HepG2 (cell line): Measurements from ENCODE around the gene SRBD1. TPM values are rescaled to one million over a fixed set of nuclear protein-coding genes. Genes with fewer than 3 reads are reported as not detected.

ENCODE experiments used
- IRF2 ChIP-seq: IDR thresholded peaks from 2 replicates; pipeline ENCODE4 v1.6.1; 2018; ENCODE audit warnings: missing genetic modification reagents, missing compliant biosample characterization
- SOX5 ChIP-seq: IDR thresholded peaks from 2 replicates; pipeline ENCODE4 v1.6.1; 2016; ENCODE audit warnings: borderline replicate concordance
- SP1 ChIP-seq, 2 experiments: fragments of 450-650 bp in 1 of 2; sonication (generic) in 1 of 2; formaldehyde crosslinking in 1 of 2; IDR thresholded peaks; 2 replicates each; pipeline versions ENCODE4 v1.4.0 to v1.6.1; 2016 to 2020; ENCODE audit warnings: missing genetic modification reagents in 1 of 2
- TEAD3 ChIP-seq: optimal IDR thresholded peaks from 2 replicates; pipeline ENCODE3; 2016; ENCODE audit warnings: borderline replicate concordance
- ZNF224 ChIP-seq: sonication (generic); formaldehyde crosslinking; IDR thresholded peaks from 2 replicates; pipeline ENCODE4 v1.5.0; 2020; ENCODE audit warnings: mild to moderate bottlenecking, missing genetic modification reagents
- ZNF232 ChIP-seq: sonication (generic); formaldehyde crosslinking; IDR thresholded peaks from 2 replicates; pipeline ENCODE4 v1.4.0; 2020; ENCODE audit warnings: missing genetic modification reagents, borderline replicate concordance
- ZNF292 ChIP-seq: sonication (generic); formaldehyde crosslinking; IDR thresholded peaks from 2 replicates; pipeline ENCODE4 v1.8.1; 2022; ENCODE audit warnings: mild to moderate bottlenecking, low read depth, missing genetic modification reagents, borderline replicate concordance
- ZNF317 ChIP-seq: sonication (generic); formaldehyde crosslinking; IDR thresholded peaks from 2 replicates; pipeline ENCODE4 v1.5.0; 2020; ENCODE audit warnings: mild to moderate bottlenecking, missing genetic modification reagents
- ZSCAN21 ChIP-seq: sonication (generic); formaldehyde crosslinking; IDR thresholded peaks from 2 replicates; pipeline ENCODE4 v1.8.0; 2022; ENCODE audit warnings: mild to moderate bottlenecking, missing genetic modification reagents, moderate library complexity, borderline replicate concordance
- polyA plus RNA-seq, 8 experiments: library from polyadenylated mRNA; depleted of rRNA in 3 of 8; stranded (reverse) in 7 of 8; unstranded in 1 of 8; fragments of >200 nt; fragmentation: Illumina TruSeq in 4 of 8; extraction: Trizol in 4 of 8; gene quantifications; 2 replicates each; pipeline versions ENCODE4 v1.2.1 to v1.2.3, GENCODE V29; 2011 to 2016; ENCODE audit warnings: low read depth in 4 of 8, missing spikeins in 1 of 8, mixed read lengths in 1 of 8; ENCODE audit not compliant: insufficient read depth in 1 of 8
- total RNA-seq, 5 experiments: library from RNA; depleted of rRNA; stranded (reverse); fragments of >200 nt; fragmentation: Illumina TruSeq; extraction: Trizol; gene quantifications; 2 replicates each; pipeline ENCODE4 v1.2.3, GENCODE V29; 2016; ENCODE audit warnings: low read depth in 1 of 5
- TF ChIP-seq, protein P1 (sequence below), 2 experiments: fragments of 450-650 bp in 1 of 2; sonication (generic) in 1 of 2; formaldehyde crosslinking in 1 of 2; IDR thresholded peaks; 2 replicates each; pipeline versions ENCODE4 v1.6.1 to v1.8.0; 2016 to 2022; ENCODE audit warnings: antibody characterized with exemption in 1 of 2, mild to moderate bottlenecking in 1 of 2, missing genetic modification reagents in 1 of 2
- TF ChIP-seq, protein P2 (sequence below): sonication (generic); formaldehyde crosslinking; conservative IDR thresholded peaks from 2 replicates; pipeline ENCODE4 v1.8.0; 2022; ENCODE audit warnings: low read depth, missing genetic modification reagents
- TF ChIP-seq, protein P3 (sequence below): sonication (generic); formaldehyde crosslinking; IDR thresholded peaks from 2 replicates; pipeline ENCODE4 v1.8.0; 2022; ENCODE audit warnings: missing genetic modification reagents, mild to moderate bottlenecking, inconsistent platforms, borderline replicate concordance
- TF ChIP-seq, protein P4 (sequence below): sonication (generic); formaldehyde crosslinking; IDR thresholded peaks from 2 replicates; pipeline ENCODE4 v1.5.1; 2020; ENCODE audit warnings: missing genetic modification reagents, mild to moderate bottlenecking, borderline replicate concordance

SRBD1 gene
- total and polyA plus RNA-seq, 2 of the 13 experiments (the other 11 are each of a cell fraction or from before 2014, with no cell fraction given): 3.2 to 23.9 TPM

DNA sequence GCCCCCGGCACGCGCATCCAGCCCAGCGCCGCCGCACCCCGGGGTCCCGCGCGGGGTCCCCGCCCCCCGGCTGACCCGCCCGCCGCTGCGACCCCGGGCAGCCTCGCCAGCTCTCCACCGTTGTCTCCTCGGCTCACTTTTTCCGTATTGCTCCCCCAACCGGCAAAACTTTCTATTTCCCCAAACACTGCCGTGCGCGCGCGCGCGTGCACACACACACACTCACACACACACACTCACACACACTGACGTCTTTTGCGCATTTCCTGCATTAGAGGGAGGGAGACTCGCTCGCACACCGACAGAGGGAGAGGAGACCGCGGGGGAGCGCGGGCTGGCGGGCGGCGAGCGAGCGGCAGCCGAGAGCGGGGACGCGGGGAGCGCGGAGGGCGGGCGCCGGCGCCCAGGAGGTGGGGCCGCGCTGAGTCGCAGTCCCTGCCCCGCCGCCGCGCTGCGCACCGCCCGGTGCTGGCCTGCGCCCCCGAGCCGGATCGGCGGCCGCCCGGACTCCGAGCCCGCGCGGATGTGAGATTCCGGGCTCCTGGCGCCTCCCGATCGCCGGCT, 39.9 kb upstream of the SRBD1 start (continued):
- TF ChIP-seq, protein P1, sequence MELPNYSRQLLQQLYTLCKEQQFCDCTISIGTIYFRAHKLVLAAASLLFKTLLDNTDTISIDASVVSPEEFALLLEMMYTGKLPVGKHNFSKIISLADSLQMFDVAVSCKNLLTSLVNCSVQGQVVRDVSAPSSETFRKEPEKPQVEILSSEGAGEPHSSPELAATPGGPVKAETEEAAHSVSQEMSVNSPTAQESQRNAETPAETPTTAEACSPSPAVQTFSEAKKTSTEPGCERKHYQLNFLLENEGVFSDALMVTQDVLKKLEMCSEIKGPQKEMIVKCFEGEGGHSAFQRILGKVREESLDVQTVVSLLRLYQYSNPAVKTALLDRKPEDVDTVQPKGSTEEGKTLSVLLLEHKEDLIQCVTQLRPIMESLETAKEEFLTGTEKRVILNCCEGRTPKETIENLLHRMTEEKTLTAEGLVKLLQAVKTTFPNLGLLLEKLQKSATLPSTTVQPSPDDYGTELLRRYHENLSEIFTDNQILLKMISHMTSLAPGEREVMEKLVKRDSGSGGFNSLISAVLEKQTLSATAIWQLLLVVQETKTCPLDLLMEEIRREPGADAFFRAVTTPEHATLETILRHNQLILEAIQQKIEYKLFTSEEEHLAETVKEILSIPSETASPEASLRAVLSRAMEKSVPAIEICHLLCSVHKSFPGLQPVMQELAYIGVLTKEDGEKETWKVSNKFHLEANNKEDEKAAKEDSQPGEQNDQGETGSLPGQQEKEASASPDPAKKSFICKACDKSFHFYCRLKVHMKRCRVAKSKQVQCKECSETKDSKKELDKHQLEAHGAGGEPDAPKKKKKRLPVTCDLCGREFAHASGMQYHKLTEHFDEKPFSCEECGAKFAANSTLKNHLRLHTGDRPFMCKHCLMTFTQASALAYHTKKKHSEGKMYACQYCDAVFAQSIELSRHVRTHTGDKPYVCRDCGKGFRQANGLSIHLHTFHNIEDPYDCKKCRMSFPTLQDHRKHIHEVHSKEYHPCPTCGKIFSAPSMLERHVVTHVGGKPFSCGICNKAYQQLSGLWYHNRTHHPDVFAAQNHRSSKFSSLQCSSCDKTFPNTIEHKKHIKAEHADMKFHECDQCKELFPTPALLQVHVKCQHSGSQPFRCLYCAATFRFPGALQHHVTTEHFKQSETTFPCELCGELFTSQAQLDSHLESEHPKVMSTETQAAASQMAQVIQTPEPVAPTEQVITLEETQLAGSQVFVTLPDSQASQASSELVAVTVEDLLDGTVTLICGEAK (IDR thresholded peaks at IDR 0.05): no peak
- TF ChIP-seq, protein P1 (CRISPR knock-in tag; IDR thresholded peaks at IDR 0.05): peak; percentile 25; the same call in 1 of the 2 replicates
- TF ChIP-seq, protein P2, sequence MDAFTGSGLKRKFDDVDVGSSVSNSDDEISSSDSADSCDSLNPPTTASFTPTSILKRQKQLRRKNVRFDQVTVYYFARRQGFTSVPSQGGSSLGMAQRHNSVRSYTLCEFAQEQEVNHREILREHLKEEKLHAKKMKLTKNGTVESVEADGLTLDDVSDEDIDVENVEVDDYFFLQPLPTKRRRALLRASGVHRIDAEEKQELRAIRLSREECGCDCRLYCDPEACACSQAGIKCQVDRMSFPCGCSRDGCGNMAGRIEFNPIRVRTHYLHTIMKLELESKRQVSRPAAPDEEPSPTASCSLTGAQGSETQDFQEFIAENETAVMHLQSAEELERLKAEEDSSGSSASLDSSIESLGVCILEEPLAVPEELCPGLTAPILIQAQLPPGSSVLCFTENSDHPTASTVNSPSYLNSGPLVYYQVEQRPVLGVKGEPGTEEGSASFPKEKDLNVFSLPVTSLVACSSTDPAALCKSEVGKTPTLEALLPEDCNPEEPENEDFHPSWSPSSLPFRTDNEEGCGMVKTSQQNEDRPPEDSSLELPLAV (CRISPR knock-in tag): peak; percentile 85; the same call in 1 of the 2 replicates
- TF ChIP-seq ZNF292 (CRISPR knock-in tag): peak; percentile 71; the same call in 1 of the 2 replicates
- no peak for TF ChIP-seq ZNF224 (CRISPR knock-in tag)
- TF ChIP-seq ZNF232 (CRISPR knock-in tag): no peak; the same call in 1 of the 2 replicates
- TF ChIP-seq SOX5 (CRISPR knock-in tag): peak; percentile 42; the same call in 1 of the 2 replicates
- peak; percentile 83 for TF ChIP-seq TEAD3 (CRISPR knock-in tag)
- peak; percentile 81 for TF ChIP-seq IRF2 (CRISPR knock-in tag)
- no peak for TF ChIP-seq SP1 (IDR thresholded peaks at IDR 0.05)
- peak; percentile 49; the same call in 1 of the 2 replicates for TF ChIP-seq SP1 (CRISPR knock-in tag; IDR thresholded peaks at IDR 0.05)
- TF ChIP-seq, protein P3, sequence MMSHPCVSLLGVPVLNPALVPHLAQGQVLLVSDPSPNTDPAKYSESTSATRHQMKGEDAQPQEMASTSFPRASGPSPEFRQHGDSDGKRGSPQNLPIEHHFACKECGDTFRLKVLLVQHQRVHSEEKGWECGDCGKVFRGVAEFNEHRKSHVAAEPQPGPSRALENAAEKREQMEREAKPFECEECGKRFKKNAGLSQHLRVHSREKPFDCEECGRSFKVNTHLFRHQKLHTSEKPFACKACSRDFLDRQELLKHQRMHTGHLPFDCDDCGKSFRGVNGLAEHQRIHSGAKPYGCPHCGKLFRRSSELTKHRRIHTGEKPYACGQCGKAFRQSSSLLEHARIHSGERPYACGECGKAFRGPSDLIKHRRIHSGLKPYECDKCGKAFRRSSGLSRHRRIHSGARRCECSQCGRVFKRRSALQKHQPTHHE (CRISPR knock-in tag): no peak
- peak; percentile 75; the same call in 1 of the 2 replicates for TF ChIP-seq ZSCAN21 (CRISPR knock-in tag)
- TF ChIP-seq, protein P4, sequence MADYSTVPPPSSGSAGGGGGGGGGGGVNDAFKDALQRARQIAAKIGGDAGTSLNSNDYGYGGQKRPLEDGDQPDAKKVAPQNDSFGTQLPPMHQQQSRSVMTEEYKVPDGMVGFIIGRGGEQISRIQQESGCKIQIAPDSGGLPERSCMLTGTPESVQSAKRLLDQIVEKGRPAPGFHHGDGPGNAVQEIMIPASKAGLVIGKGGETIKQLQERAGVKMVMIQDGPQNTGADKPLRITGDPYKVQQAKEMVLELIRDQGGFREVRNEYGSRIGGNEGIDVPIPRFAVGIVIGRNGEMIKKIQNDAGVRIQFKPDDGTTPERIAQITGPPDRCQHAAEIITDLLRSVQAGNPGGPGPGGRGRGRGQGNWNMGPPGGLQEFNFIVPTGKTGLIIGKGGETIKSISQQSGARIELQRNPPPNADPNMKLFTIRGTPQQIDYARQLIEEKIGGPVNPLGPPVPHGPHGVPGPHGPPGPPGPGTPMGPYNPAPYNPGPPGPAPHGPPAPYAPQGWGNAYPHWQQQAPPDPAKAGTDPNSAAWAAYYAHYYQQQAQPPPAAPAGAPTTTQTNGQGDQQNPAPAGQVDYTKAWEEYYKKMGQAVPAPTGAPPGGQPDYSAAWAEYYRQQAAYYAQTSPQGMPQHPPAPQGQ (CRISPR knock-in tag): no peak
- no peak for TF ChIP-seq ZNF317
